CD14-positive monocyte (primary cell): ENCODE measurements around the gene HTR2B. TPM values are rescaled to one million over a fixed set of nuclear protein-coding genes. Genes with fewer than 3 reads are reported as not detected.
"Not testable (repeated sequence)": the region's sequence is repeated elsewhere in the genome, so short reads cannot be mapped to it uniquely, and the experiment has no call there.

Experiments used
- DNase-seq, 3 donors: peaks; one replicate each; pipeline ENCODE4 v3.0.0-alpha.2; 2011 to 2022
- H2AFZ ChIP-seq: 2 replicates; pipeline ENCODE4 v1.6.0; 2012; ENCODE audit warnings: mild to moderate bottlenecking, low read depth, low read length, inconsistent platforms; ENCODE audit not compliant: insufficient read depth, poor library complexity, severe bottlenecking
- H3K27ac ChIP-seq, 2 donors: 1 replicate in 1 of 2; 2 replicates in 1 of 2; pipeline ENCODE4 v1.5.1; 2012 to 2013; ENCODE audit warnings: low read length in 2 of 2, control low read depth in 1 of 2, inconsistent platforms in 1 of 2, low read depth in 1 of 2, mild to moderate bottlenecking in 1 of 2
- H3K27me3 ChIP-seq, 2 donors: one replicate each; pipeline versions ENCODE4 v1.6.0 to v1.6.1; 2011 to 2013; ENCODE audit warnings: low read length in 2 of 2; ENCODE audit not compliant: control insufficient read depth in 2 of 2, insufficient read depth in 2 of 2
- H3K36me3 ChIP-seq, 2 donors: replicated peaks in 1 of 2; 1 replicate in 1 of 2; 2 replicates in 1 of 2; pipeline versions ENCODE4 v1.5.1 to v1.6.1; 2012 to 2013; ENCODE audit warnings: low read length in 2 of 2, control low read depth in 1 of 2, inconsistent platforms in 1 of 2, mild to moderate bottlenecking in 1 of 2; ENCODE audit not compliant: insufficient read depth in 2 of 2, control insufficient read depth in 1 of 2
- H3K4me1 ChIP-seq, 2 donors: 1 replicate in 1 of 2; 2 replicates in 1 of 2; pipeline versions ENCODE4 v1.5.1 to v1.6.1; 2012 to 2013; ENCODE audit warnings: low read length in 2 of 2, control low read depth in 1 of 2, inconsistent platforms in 1 of 2, mild to moderate bottlenecking in 1 of 2, moderate library complexity in 1 of 2; ENCODE audit not compliant: insufficient read depth in 2 of 2, control insufficient read depth in 1 of 2
- H3K4me2 ChIP-seq: replicated peaks from 2 replicates; pipeline ENCODE3; 2012; ENCODE audit warnings: low read length, moderate library complexity, mild to moderate bottlenecking; ENCODE audit not compliant: poor library complexity, severe bottlenecking; ENCODE audit errors: extremely low read depth
- H3K4me3 ChIP-seq, 3 experiments: fragments of 200-600 bp in 1 of 3; sonication (generic) in 1 of 3; replicated peaks in 1 of 3; 1 replicate in 2 of 3; 2 replicates in 1 of 3; pipeline ENCODE4 v1.5.1; 2011 to 2013; ENCODE audit warnings: low read length in 3 of 3, mild to moderate bottlenecking in 3 of 3, control low read depth in 2 of 3, low read depth in 2 of 3, inconsistent platforms in 1 of 3, moderate library complexity in 1 of 3
- H3K79me2 ChIP-seq: 2 replicates; pipeline ENCODE4 v1.6.0; 2012; ENCODE audit warnings: mild to moderate bottlenecking, control low read depth, inconsistent platforms, low read length, moderate library complexity; ENCODE audit not compliant: insufficient read depth
- H3K9ac ChIP-seq: 2 replicates; pipeline ENCODE4 v1.6.0; 2017; ENCODE audit warnings: low read length, mild to moderate bottlenecking; ENCODE audit not compliant: insufficient read depth, poor library complexity, severe bottlenecking
- H3K9me3 ChIP-seq, 2 donors: replicated peaks in 1 of 2; 1 replicate in 1 of 2; 2 replicates in 1 of 2; pipeline versions ENCODE4 v1.5.1 to v1.6.1; 2012 to 2013; ENCODE audit warnings: low read length in 2 of 2, control low read depth in 1 of 2; ENCODE audit not compliant: control insufficient read depth in 1 of 2, insufficient read depth in 1 of 2
- H4K20me1 ChIP-seq: 2 replicates; pipeline ENCODE4 v1.6.0; 2012; ENCODE audit warnings: mild to moderate bottlenecking, low read length, control low read depth, moderate library complexity; ENCODE audit not compliant: insufficient read depth
- H3K27ac Mint-ChIP-seq, 7 donors: one replicate each; pipeline ENCODE4 v1.8.0; 2020; ENCODE audit warnings: mild to moderate bottlenecking in 7 of 7, mixed read lengths in 7 of 7, moderate library complexity in 6 of 7, inconsistent platforms in 2 of 7
- H3K27me3 Mint-ChIP-seq, 3 donors: one replicate each; pipeline ENCODE4 v1.8.0; 2021 to 2022; ENCODE audit warnings: low read depth in 3 of 3, mild to moderate bottlenecking in 3 of 3, mixed read lengths in 3 of 3, moderate library complexity in 3 of 3, inconsistent platforms in 1 of 3
- H3K36me3 Mint-ChIP-seq, 2 donors: one replicate each; pipeline ENCODE4 v1.8.0; 2020; ENCODE audit warnings: mixed read lengths in 2 of 2, inconsistent platforms in 1 of 2, mild to moderate bottlenecking in 1 of 2
- H3K4me1 Mint-ChIP-seq: one replicate; pipeline ENCODE4 v1.8.0; 2020; ENCODE audit warnings: mild to moderate bottlenecking, mixed read lengths
- H3K4me3 Mint-ChIP-seq, 2 donors: one replicate each; pipeline ENCODE4 v1.8.0; 2020; ENCODE audit warnings: mild to moderate bottlenecking in 2 of 2, mixed read lengths in 2 of 2, moderate library complexity in 1 of 2
- H3K9me3 Mint-ChIP-seq, 7 donors: one replicate each; pipeline ENCODE4 v1.8.0; 2020 to 2022; ENCODE audit warnings: mixed read lengths in 7 of 7, mild to moderate bottlenecking in 6 of 7, moderate library complexity in 6 of 7, inconsistent platforms in 2 of 7
- WGBS: methylation state at CpG from one replicate; pipeline ENCODE4 v1.1.5; 2013; ENCODE audit warnings: missing lambda C conversion rate; ENCODE audit not compliant: insufficient coverage; 5-methylcytosine and 5-hydroxymethylcytosine counted together
- intact Hi-C, 2 donors: fragments of 100-400 bp; cut with micrococcal nuclease; formaldehyde crosslinking; loops; one replicate each; pipeline versions ENCODE4 v1.15.0 to v1.15.1; 2023
- polyA plus RNA-seq, 3 donors: library from polyadenylated mRNA; depleted of rRNA in 1 of 3; unstranded in 2 of 3; stranded (reverse) in 1 of 3; fragments of 300-500 nt in 2 of 3; fragments of >200 nt in 1 of 3; fragmentation: Illumina TruSeq in 2 of 3; gene quantifications; 1 replicate in 2 of 3; 2 replicates in 1 of 3; pipeline ENCODE4 v1.2.3, GENCODE V29; 2012 to 2021
- TF ChIP-seq, protein P1 (sequence below): fragments of 200-600 bp; IDR thresholded peaks from one replicate; pipeline ENCODE4 v1.8.0; 2022; ENCODE audit warnings: antibody characterized with exemption, mild to moderate bottlenecking

The HTR2B gene
- polyA plus RNA-seq, 3 donors: not detected

DNA sequence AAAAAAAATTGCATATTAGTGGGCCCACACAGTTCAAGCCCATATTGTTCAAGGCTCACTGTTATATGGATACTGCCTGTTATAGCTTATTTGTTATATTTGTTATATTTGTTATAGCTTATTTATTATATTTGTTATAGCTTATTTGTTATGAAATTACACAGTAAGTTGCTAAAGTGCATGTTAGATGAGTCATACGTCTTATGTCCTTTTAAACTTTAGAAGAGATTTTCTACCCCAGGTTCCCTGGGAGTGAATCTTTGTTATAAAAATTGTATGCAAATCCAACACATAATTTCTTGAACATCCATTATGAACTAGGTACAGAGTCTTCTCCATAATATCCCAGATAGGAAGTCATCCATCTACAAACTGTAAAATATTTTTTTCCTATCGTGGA lies 22.1 kb downstream of the HTR2B start:
- Mint-ChIP-seq H3K4me1 (no peaks in the 10 kb centered on the region), H3K27me3 (peaks cover 0 to 2% (median 0%) of the 10 kb centered on the region in 3 donors), H3K36me3 (peaks cover 40 to 64% of the 10 kb centered on the region in 2 donors), H3K27ac (no peak overlapping the region), H3K9me3 (peaks cover 16 to 23% (median 21%) of the 10 kb centered on the region in 7 donors), H3K4me3 (no peak overlapping the region)
- Histone ChIP-seq H2AFZ (no peak overlapping the region), H3K36me3 (peaks cover 37 to 79% of the 10 kb centered on the region in 2 donors), H3K9ac (no peak overlapping the region), H3K79me2 (no peaks in the 10 kb centered on the region), H3K4me3 (no peak overlapping the region), H3K9me3 (peaks cover 15% of the 10 kb centered on the region in 2 donors), H3K27ac (no peak overlapping the region), H3K4me1 (no peaks in the 10 kb centered on the region), H4K20me1 (no peaks in the 10 kb centered on the region), H3K4me2 (no peak overlapping the region), H3K27me3 (no peaks in the 10 kb centered on the region)
- intact Hi-C loops: loop anchor here (5.0 to 10.0 kb wide), 2 partner anchors 350 to 352 kb away; no protein-coding TSS in a partner anchor
- TF ChIP-seq, protein P1, sequence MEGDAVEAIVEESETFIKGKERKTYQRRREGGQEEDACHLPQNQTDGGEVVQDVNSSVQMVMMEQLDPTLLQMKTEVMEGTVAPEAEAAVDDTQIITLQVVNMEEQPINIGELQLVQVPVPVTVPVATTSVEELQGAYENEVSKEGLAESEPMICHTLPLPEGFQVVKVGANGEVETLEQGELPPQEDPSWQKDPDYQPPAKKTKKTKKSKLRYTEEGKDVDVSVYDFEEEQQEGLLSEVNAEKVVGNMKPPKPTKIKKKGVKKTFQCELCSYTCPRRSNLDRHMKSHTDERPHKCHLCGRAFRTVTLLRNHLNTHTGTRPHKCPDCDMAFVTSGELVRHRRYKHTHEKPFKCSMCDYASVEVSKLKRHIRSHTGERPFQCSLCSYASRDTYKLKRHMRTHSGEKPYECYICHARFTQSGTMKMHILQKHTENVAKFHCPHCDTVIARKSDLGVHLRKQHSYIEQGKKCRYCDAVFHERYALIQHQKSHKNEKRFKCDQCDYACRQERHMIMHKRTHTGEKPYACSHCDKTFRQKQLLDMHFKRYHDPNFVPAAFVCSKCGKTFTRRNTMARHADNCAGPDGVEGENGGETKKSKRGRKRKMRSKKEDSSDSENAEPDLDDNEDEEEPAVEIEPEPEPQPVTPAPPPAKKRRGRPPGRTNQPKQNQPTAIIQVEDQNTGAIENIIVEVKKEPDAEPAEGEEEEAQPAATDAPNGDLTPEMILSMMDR: no peak
- no CpG with 5 or more reads among the region's 2 CpGs for WGBS
- no peak for DNase-seq

GRCh38 chr2:231100990-231101389 lies 23.9 kb downstream of the HTR2B start:
- H3K27ac ChIP-seq: no peak overlapping the region
- no peak overlapping the region for H3K4me2 ChIP-seq
- DNase-seq: no peak
- Mint-ChIP-seq H3K9me3 (peaks cover 20 to 28% (median 23%) of the 10 kb centered on the region in 7 donors), H3K27me3 (peaks cover 0 to 2% (median 0%) of the 10 kb centered on the region in 3 donors), H3K36me3 (peaks cover 52 to 70% of the 10 kb centered on the region in 2 donors), H3K4me1 (no peaks in the 10 kb centered on the region), H3K27ac (no peak overlapping the region), H3K4me3 (no peak overlapping the region)
- no peak overlapping the region for H2AFZ ChIP-seq
- peaks cover 15% of the 10 kb centered on the region in 2 donors for H3K9me3 ChIP-seq
- no peaks in the 10 kb centered on the region for H4K20me1 ChIP-seq
- 90% methylated on average over 2 of the region's 4 CpGs for WGBS
- peaks cover 47 to 79% of the 10 kb centered on the region in 2 donors for H3K36me3 ChIP-seq
- intact Hi-C loops: loop anchor here (5.0 to 10.0 kb wide), 2 partner anchors 351 to 354 kb away; no protein-coding TSS in a partner anchor
- no peaks in the 10 kb centered on the region for H3K79me2 ChIP-seq
- TF ChIP-seq, protein P1: no peak
- H3K4me1 ChIP-seq: no peaks in the 10 kb centered on the region
- H3K9ac ChIP-seq: no peak overlapping the region
- H3K27me3 ChIP-seq: no peaks in the 10 kb centered on the region
- H3K4me3 ChIP-seq: no peak overlapping the region

DNA sequence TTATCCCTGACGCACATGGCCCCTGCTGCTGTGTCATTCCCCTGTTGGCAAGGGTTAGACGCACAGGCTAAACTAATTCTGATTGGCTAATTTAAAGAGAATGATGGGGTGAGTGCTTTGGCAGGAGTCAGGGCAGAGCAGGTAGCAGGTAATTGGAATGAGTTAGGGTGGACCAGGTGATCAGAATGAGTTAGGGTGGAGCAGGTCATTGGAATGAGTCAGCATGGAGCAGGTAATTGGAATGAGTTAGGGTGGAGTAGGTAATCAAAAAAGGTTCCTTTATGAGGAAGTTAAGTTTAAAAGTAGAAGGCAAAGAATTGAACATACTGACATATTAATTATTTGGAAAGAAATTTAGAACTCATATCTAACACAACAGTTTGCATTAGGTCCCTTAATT lies 24.5 kb downstream of the HTR2B start:
- H3K9me3 ChIP-seq: peaks cover 15% of the 10 kb centered on the region in 2 donors
- H3K27me3 ChIP-seq, DNase-seq, H3K4me1 Mint-ChIP-seq, H3K4me3 ChIP-seq, H3K27ac ChIP-seq, H3K4me3 Mint-ChIP-seq, H3K79me2 ChIP-seq, H3K9ac ChIP-seq, H3K4me2 ChIP-seq, H3K27me3 Mint-ChIP-seq, H3K4me1 ChIP-seq, H4K20me1 ChIP-seq, H2AFZ ChIP-seq: not testable (repeated sequence)
- H3K27ac Mint-ChIP-seq: peak overlapping the region in 1 of 7 donors; percentile 50
- intact Hi-C loops: loop anchor here (5.0 to 10.0 kb wide), 2 partner anchors 352 to 354 kb away; no protein-coding TSS in a partner anchor
- peaks cover 48 to 79% of the 10 kb centered on the region in 2 donors for H3K36me3 ChIP-seq
- H3K9me3 Mint-ChIP-seq: peaks cover 20 to 29% (median 24%) of the 10 kb centered on the region in 7 donors
- 50% methylated on average over 2 of the region's 2 CpGs for WGBS
- H3K36me3 Mint-ChIP-seq: peaks cover 56 to 70% of the 10 kb centered on the region in 2 donors
